Fibroblast of peridontal ligament (primary cell): Measurements from ENCODE around the gene C1orf159.
"Not testable (repeated sequence)": the region's sequence is repeated elsewhere in the genome, so short reads cannot be mapped to it uniquely, and the experiment has no call there.

Source experiments
- DNase-seq: peaks from one replicate; pipeline ENCODE4 v3.0.0-alpha.2; 2010; ENCODE audit errors: extremely low read depth

The C1orf159 gene

DNA sequence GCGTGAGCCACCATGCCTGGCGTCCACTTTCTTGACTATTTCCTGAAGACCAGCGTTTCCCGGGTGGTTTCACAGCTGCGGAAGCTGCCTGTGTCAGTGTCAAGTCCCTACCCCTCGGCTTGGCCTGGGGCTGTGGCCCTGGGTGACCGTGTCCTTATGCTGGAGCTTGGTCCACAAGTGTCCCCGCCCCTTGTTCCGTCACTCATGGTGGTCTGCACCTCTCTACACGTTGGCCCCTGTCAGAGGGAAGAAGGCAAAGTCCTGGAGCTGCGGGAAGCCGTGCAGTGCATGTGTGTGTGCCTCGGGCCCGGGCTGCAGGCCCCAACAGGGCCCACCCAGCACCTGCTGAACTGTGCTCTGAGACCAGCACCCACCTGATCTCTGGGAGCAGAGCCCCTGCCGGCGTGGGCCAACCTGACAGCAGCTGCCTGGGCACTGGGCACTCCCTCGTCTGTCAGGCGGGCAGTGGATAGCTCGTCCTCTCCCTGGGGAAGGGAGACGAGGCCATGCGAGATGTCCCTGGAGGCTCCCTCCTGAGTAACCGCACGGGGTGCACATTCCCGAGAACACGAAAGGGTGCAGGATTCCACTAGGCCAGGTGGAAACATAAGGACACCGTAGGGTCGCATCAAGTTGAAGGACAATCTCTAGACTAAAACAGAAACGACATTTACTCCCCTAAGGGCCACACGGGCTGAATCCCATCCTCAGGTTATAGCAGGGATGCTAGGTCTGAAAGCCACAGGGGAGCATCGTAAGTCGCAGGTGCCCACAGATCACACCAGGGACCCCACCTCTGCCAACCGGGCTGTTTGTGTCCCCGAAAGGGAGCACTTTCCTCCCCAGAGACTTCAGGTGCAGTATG is 2.4 kb upstream of the C1orf159 start:
- no peak for DNase-seq

DNA sequence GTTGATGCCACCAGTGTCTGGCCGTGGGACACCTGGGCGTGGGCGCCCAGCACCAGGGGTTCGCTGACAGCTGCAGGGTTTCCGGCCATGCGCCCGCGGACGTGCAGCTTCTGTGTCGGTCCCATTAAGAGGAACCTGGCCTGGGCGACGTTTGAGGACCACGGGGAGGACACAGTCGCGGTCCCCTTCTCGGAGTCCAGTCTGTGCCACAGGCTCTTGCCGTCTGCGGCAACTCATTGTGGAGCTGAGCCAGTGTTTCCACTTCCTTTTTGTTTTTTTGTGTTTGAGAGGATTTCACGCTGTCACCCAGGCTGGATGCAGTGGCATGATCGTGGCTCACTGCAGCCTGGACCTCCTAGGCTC is 1.6 kb upstream of the C1orf159 start:
- DNase-seq = no peak

DNA sequence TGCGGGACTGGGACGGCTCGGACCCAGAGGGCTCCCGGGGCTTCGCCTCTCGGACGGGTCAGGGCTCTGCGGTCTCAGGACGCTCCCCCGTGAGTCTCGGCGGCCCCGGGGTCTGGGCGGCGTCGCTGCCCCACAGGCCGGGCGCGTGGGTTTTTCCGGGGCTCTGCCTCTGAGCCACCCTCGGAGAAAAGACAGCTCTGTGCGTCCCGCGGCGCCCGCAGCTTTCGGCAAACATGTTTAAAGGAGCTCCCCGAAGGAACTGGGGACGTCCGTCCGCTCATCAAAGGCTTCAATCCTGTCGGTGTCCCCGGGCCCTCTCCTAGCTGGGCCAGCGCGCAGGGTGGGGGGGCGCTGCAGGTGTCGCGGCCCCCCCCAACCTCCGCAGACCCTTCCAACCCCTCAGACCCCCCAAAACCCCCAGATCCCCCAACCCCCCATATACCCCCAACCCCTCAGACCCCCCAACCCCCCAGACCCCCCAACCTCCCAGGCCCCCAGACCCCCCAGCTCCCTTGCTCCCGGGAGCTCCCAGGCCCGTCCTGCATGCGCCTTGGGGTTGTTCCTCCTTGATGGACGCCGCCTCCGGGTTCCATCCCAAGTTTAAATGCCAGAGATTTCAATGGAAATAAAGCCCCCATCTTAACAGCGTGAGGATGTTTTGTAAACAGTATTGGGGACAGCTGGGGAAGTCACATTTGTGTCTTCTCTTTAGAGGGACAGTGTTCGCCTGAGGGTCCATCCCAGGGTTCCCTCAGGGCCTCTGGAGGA is 996 bp upstream of the C1orf159 start:
- DNase-seq = no peak

DNA sequence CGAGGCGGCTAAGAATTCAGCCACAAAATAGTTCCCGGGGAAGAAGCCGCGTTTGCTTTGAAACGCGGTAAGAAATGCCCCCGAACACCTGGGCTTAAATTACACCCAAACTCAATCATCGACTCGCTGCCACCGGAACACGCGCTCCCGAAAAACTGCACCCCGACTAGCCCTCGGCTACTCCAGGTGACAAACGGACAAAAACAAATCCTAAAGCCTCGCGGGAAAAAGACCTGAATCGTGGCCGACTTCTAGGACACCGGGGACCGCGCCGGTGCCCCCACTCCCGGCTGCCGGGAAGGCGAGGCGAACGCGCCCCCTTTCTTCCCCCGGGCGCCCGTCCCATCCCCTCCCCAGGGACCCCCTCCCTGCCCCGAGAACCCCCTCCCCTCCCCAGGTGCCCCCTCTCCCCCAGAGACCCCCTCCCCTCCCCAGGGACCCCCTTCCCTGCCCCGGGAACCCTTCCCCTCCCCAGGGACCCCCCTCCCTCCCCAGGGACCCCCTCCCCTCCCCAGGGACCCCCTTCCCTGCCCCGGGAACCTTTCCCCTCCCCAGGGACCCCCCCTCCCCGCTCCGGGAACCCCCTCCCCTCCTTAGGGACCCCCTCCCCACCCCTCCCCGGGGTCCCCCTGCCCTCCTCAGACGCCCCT is 628 bp downstream of the C1orf159 start:
- no peak for DNase-seq

DNA sequence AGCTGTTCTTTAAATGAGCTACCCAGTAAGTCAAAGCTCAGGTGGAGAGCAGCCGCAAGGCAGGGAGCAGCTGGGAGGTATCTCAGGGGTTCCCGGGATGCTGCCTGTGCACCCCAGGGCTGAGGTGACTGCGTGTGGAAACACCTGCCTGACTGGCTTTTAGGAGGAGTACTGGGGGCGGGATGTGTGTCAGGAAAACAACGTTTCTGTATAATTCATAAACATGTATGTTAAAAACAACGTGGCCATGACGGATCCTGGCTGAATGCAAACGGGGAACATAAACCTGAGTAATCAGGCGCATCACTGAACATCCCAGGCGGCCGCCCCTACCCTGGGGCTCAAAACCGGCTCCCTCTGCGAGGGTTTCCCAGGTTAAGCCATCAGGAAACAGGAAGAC is 1.5 kb downstream of the C1orf159 start:
- no peak for DNase-seq

DNA sequence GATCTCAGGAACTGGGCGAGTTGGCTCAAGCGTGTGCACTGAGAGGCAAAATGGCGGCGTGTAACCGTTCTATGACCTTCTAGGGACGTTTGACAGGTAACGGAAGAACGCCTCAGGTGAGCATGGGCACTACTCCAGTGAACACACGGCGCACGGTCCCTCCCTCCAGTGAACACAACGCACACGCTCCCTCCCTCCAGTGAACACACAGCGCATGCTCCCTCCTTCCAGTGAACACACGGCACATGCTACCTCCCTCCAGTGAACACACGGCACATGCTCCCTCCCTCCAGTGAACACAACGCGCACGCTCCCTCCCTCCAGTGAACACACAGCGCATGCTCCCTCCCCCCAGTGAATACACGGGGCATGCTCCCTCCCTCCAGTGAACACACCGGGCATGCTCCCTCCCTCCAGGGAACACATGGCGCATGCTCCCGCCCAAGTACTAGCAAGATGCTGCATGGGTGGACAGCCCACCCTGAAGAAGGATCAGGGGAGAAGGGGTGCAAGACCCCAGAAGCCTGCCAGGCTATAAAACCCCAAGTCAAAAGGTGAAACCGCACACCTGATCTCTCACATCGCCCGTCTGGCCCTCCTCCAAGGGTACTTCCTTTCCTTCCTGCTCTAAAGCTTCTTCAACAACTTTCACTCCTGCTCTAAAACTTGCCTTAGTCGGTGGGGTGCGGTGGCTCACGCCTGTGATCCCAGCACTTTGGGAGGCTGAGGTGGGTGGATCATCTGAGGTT is 3.5 kb downstream of the C1orf159 start:
- no peak for DNase-seq

DNA sequence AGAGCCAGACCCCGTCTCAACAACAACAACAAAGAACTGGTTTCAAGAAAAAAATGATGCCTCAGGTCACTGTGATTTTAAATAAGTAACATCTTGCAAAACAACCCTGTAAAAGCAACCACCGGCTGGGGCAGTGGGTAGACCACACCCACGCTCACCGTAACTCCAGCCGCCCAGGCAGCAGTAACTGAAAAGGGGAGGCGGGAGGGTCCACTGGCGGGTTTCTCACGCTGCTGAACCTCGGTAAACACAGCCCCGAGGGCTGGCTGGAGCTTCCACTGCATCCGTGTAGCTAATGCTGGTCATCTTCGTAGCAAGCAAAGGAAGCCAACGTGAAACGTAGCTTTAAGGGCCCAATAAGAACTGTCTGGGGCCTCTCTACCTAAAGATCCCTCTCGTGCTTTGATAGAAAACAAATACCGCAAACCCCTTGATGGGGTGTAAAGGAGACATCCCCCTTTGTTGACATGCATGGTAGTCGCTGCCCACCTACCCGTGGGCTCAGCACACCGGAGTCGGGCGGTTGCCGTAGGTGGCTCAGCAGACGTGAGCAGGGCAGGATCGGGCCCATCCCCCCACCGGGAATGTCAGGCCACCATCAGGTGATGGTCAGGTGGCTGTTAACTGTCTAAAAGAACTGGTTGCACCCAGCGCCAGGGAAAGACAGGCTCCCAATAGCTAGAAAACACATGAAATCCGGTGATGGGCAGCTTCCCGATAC is 4.2 kb downstream of the C1orf159 start:
- DNase-seq = no peak

DNA sequence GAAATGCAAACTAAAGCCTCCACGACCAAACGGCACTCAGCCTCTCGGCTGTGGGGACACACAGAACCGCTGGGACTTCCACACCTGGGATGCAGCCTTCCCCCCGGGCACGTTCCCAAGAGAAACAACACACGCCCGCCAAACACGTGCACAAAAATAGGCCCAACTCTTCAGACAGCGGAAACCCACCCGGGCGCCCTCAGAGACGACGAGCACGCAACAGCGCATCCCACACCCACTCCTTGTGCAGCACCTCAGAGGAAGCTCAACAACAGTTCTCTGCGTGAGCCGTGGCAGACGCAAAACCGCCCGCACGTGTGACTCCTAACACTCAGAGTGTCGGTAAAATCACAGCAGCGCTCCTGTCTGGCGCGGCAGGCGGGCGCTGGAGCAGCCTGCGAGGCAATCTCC is 5.3 kb downstream of the C1orf159 start:
- no peak for DNase-seq

DNA sequence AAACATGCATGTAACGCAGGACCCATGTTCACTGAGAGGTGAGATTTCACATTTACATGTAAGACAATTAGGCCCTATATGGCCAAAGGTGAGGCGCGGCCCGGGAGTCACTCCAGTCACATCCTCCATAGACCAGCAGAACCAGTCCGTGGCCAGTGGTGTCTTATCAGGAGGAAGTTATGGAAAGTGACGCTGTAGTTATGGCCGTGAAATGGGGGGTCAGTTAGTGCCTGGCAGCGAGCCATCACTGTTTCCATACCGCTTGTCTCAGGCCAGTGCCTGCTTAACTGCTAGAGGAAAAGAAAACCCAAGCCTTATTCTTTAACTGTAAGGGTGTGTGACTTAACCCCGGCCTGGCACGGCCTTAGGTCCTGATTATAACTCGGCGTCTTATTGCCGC is 6.1 kb downstream of the C1orf159 start:
- no peak for DNase-seq

DNA sequence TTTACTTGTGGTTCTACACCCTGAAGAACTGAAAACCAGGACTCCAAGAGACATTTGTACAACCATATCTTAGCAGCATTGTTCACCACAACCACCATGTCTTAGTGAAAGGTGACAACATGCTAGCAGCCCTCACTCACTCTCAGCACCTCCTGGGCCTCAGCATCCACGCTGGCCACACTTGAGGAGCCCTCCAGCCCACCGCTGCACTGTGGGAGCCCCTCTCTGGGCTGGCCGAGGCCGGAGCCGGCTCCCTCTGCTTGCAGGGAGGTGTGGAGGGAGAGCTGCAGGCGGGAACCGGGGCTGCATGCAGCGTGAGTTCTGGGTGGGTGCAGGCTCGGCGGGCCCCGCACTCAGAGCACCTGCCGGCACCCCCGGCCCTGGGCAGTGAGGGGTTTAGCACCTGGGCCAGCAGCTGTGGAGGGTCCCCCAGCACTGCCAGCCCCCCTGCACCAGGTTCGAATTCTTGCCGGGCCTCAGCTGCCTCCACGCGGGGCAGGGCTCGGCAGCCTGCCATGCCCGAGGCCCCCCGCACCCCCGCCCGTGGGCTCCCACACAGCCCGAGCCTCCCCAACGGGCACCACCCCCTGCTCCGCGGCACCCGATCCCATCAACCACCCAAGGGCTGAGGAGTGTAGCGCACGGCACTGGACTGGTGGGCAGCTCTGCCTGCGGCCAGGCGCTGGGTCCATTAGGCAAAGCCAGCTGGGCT is 9.2 kb downstream of the C1orf159 start:
- DNase-seq = no peak

DNA sequence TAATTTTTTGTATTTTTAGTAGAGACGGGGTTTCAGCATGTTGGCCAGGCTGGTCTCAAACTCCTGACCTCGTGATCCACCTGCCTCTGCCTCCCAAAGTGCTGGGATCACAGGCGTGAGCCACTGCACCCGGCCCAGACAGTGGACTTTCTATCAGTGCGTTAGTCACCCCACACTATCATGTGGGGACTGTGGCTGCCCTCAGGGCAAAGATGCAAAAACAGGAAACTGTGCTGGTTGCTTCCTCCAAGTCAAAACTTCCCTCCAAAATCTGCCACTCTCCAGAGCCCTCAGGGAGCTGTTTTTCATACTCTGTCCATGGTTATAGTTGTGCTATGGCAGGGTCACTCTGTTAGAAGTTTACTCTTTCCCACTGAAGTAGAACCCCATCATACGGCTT is 11.7 kb downstream of the C1orf159 start:
- DNase-seq = not testable (repeated sequence)

DNA sequence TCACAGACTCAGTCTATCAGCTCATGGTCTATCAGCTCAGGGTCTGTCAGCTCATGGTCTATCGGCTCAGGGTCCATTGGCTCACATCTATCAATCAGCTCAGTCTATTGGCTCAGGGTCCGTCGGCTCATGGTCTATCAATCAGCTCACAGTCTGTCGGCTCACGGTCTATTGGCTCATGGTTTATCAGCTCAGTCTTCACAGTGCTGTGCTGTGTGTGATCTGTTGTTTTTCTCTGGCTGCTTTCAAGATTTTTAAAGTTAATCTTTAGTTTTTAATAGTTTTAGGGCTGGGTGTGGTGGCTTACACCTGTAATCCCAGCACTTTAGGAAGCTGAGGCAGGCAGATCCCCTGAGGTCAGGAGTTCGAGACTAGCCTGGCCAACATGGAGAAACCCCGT is 14.4 kb downstream of the C1orf159 start:
- no peak for DNase-seq

DNA sequence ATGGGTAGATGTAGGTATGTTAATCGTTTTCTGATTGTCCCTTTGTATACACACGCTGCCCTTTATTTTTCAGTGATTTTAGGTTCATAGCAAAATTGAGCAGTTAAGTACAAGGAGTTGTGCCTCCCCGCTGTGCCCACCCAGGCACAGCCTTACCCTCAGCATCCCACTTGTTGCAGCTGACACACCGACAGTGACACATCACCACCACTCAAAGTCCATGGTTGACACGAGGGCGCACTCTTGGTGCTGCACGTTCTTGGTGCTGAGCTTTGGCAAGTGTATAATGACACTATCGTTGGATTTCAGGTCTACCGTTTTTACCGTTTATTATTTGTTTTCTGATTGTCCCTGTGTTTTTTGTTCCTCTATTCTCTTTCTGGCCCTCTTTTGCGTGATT is 15.6 kb downstream of the C1orf159 start:
- no peak for DNase-seq

DNA sequence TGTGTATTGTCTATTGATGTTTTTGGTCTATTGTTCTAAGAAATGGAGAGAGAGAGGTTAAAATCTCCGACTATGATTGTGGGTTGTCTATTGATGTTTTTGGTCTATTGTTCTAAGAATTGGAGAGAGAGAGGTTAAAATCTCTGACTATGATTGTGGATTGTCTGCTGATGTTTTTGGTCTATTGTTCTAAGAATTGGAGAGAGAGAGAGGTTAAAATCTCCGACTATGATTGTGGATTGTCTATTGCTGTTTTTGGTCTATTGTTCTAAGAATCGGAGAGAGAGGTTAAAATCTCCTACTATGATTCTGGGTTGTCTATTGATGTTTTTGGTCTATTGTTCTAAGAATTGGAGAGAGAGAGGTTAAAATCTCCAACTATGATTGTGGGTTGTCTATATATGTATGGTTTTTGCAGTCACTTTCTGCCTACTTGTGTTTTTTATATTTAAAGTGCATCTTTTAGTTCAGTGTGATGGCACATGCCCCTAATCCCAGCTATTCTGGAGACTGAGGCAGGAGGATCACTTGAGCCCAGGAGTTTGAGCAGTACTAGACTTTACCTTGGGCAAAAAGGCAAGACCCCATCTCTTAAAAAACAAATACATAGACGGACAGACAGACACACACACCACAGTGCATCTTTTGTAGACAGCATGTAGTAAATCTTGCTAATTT is 16.2 kb downstream of the C1orf159 start:
- DNase-seq = no peak

DNA sequence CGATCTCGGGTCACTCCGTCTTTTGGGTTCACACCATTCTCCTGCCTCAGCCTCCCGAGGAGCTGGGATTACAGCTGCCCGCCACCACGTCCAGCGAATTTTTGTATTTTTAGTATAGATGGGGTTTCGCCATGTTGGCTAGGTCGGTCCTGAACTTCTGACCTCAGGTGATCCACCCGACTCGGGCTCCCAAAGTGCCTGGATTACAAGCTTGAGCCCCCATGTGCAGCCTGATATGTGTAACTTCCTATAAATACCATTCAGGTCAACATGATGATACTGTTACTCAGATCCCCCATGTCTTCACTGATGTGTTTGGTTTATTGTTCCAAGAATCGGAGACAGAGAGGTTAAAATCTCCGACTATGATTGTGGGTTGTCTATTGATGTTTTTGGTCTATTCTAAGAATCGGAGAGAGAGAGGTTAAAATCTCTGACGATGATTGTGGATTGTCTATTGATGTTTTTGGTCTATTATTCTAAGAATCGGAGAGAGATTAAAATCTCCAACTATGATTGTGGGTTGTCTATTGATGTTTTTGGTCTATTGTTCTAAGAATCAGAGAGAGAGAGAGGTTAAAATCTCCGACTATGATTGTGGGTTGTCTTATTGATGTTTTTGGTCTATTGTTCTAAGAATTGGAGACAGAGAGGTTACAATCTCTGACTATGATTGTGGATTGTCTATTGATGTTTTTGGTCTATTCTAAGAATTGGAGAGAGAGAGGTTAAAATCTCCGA is 17.0 kb downstream of the C1orf159 start:
- DNase-seq = no peak

DNA sequence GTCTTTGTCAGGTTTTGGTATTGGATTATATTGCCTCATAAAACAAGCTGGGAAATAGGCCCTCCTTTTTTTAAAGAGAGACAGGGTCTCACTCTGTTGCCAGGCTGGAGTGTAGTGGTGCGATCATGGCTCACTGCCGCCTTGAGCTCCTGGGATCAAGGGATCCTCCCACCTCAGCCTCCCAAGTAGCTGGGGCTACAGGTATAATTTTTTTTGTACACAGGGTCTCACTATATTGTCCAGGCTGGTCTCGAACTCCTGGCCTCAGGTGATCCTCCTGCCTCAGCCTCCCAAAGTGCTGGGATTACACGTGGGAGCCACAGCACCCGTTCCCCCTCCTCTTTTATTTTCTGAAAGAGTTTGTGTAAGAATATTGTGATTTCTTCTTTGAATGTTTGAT is 19.8 kb downstream of the C1orf159 start:
- DNase-seq = not testable (repeated sequence)

DNA sequence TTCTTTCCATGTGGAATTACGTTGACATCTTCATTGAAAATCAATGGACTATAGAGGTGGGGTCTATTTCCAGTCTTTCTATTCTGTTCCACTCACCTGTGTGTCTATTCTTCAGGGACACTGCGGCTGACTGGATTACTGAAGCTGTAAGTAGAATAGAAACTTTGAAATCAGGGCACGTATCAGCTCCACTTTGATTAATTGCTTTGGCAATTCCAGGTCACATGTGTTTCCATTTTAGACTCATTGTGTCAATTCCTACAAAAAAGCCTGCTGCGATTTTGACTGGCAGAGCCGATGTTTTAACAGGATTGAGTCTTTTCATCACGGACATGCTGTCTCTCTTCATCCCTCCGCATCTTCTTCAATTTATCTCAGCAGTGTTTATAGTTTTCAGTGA is 20.9 kb downstream of the C1orf159 start:
- no peak for DNase-seq

DNA sequence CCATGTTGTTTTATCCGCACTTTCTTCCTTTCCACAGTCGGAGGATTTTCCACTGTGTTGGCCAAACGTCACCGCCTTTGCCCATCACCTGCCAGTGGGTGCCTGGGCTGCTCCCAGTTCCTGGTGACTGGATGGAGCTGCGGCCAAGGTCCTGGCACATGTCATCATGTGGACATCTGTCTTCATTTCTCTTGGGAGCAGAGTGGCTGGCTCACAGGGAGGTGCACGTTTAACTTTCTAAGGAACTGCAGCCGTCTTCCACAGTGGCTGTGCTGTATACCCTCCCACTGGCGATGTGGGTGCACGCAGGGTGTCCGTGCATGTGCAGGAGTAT is 22.3 kb downstream of the C1orf159 start:
- DNase-seq = no peak

DNA sequence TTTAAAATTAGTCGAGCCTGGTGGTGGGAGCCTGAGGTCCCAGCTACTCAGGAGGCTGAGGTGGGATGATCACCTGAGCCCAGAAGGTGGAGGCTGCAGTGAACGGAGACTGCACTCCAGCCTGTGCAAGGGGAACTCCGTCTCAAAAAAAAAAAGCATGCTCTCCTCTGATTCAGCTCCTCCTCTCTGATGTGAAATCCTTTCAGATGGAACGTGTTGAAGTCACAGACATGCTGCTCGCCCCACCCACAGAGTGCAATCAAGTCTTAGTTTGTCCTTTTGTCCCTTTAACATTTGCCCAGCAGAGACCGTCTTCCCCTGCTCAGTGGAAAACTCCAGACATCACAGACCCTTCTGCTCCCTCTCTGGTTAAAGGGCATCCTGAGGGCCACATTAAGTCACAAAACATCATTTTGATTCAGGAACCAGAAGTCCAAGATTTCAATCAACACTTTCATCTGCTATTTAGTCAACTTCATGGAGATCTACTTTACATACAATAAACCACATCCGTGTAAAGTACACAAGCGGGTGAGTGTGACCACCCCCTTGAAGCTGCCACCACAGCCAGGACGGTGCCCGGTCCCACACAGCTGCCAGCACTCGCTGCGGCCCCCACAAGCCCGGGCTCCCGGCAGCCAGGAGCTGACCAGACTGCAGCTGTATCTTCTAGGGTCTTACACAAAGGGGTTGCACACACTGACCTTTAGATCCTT is 22.8 kb downstream of the C1orf159 start:
- no peak for DNase-seq
